ENCODE data around the gene LRRC2.

The LRRC2 gene, protein sequence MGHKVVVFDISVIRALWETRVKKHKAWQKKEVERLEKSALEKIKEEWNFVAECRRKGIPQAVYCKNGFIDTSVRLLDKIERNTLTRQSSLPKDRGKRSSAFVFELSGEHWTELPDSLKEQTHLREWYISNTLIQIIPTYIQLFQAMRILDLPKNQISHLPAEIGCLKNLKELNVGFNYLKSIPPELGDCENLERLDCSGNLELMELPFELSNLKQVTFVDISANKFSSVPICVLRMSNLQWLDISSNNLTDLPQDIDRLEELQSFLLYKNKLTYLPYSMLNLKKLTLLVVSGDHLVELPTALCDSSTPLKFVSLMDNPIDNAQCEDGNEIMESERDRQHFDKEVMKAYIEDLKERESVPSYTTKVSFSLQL

GRCh38 chr3:46566040-46566641 is at the start of gene LRRC2:
Gene LRRC2 (minus strand): TSS chr3:46566302. CDS start chr3:46551591, 14,711 bp downstream.
- H3K27me3 Mint-ChIP-seq: peaks cover 49% of the 10 kb centered on the region
- ATAC-seq: peak; percentile 76
- DNase-seq: peak; percentile 18 to 25
- peaks cover 14% of the 10 kb centered on the region for H3K4me1 Mint-ChIP-seq
- H3K9me3 Mint-ChIP-seq: peaks cover 0 to 4% of the 10 kb centered on the region in 2 donors
- H3K4me3 Mint-ChIP-seq: peak within 1 kb of the TSS; percentile 45 to 77
- peak within 1 kb of the TSS; percentile 25 to 42 for H3K27ac Mint-ChIP-seq

GRCh38 chr3:46615050-46615775 is 49.1 kb upstream of the LRRC2 start:
- H3K27me3 Mint-ChIP-seq: peaks cover 39% of the 10 kb centered on the region
- H3K4me1 Mint-ChIP-seq: no peaks in the 10 kb centered on the region

GRCh38 chr3:46614431-46614830 is 48.3 kb upstream of the LRRC2 start:
- Mint-ChIP-seq H3K4me1 (no peaks in the 10 kb centered on the region), H3K27ac (no peak overlapping the region), H3K9me3 (no peaks in the 10 kb centered on the region), H3K4me3 (no peak overlapping the region), H3K27me3 (peaks cover 32% of the 10 kb centered on the region)
- no peak for ATAC-seq
- no peak for DNase-seq

More at GRCh38 chr3:46615050-46615775, 49.1 kb upstream of the LRRC2 start:
- DNase-seq: no peak
- no peak for ATAC-seq
- peak overlapping the region in 1 of 2 donors; percentile 73 for H3K27ac Mint-ChIP-seq
- H3K4me3 Mint-ChIP-seq: no peak overlapping the region
- H3K9me3 Mint-ChIP-seq: no peaks in the 10 kb centered on the region

- Mint-ChIP-seq H3K27ac (no peak overlapping the region), H3K27me3 (peaks cover 23% of the 10 kb centered on the region), H3K4me1 (no peaks in the 10 kb centered on the region), H3K4me3 (no peak overlapping the region), H3K9me3 (no peaks in the 10 kb centered on the region)
- DNase-seq (no peak), ATAC-seq (no peak)
These were observed 47.4 kb upstream of the LRRC2 start for GRCh38 chr3:46613313-46614005.

GRCh38 chr3:46612324-46612723 is 46.2 kb upstream of the LRRC2 start, which contains the start of gene FAM240A:
Gene FAM240A (plus strand): TSS chr3:46612525. CDS start chr3:46612684, 159 bp downstream.
- no peak for ATAC-seq

GRCh38 chr3:46609944-46610722 is 44.0 kb upstream of the LRRC2 start:
- no peaks in the 10 kb centered on the region for H3K9me3 Mint-ChIP-seq
- no peak overlapping the region for H3K27ac Mint-ChIP-seq
- no peaks in the 10 kb centered on the region for H3K4me1 Mint-ChIP-seq
- H3K4me3 Mint-ChIP-seq: no peak overlapping the region
- ATAC-seq (no peak), DNase-seq (no peak)
- H3K27me3 Mint-ChIP-seq: peaks cover 8% of the 10 kb centered on the region

More at GRCh38 chr3:46612324-46612723, 46.2 kb upstream of the LRRC2 start, which contains the start of gene FAM240A:
- H3K4me1 Mint-ChIP-seq: no peaks in the 10 kb centered on the region
- H3K27me3 Mint-ChIP-seq: peaks cover 23% of the 10 kb centered on the region
- no peak within 1 kb of the TSS for H3K4me3 Mint-ChIP-seq
- no peaks in the 10 kb centered on the region for H3K9me3 Mint-ChIP-seq
- no peak for DNase-seq
- H3K27ac Mint-ChIP-seq: no peak within 1 kb of the TSS

DNA sequence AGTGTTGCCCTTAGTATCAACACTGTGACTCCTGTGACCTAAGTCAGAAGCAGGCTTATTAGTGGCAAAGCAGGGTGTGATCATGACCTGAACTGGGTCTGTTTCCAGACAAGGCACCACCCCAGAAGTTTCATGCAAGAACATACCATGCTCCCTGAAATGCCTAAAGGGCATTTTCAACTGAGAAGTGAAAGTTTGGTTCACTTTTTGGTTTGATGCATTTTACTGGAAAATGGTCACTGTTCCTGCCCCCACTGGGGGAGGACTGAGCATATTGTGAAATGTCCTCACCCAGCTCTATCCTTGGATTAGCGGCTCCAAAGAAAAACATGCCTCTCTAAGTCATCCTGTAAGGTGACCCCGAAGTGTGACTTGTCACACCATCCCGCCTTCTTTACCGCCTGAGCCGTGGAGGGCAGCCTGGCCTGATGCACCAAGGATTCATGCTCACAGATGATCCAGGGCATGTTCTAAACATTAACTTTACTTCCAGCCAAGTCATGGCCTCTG is 43.2 kb upstream of the LRRC2 start:
- no peak for DNase-seq
- ATAC-seq: no peak
- Mint-ChIP-seq H3K9me3 (no peaks in the 10 kb centered on the region), H3K27me3 (peaks cover 6% of the 10 kb centered on the region), H3K27ac (no peak overlapping the region), H3K4me1 (no peaks in the 10 kb centered on the region), H3K4me3 (no peak overlapping the region)

- H3K4me1 Mint-ChIP-seq: no peaks in the 10 kb centered on the region
- DNase-seq (no peak), ATAC-seq (no peak)
- no peaks in the 10 kb centered on the region for H3K9me3 Mint-ChIP-seq
- H3K27me3 Mint-ChIP-seq: no peaks in the 10 kb centered on the region
- H3K27ac Mint-ChIP-seq: no peak overlapping the region
- H3K4me3 Mint-ChIP-seq: no peak overlapping the region
These were observed 41.5 kb upstream of the LRRC2 start for GRCh38 chr3:46607603-46608028.

- Mint-ChIP-seq H3K4me3 (no peak overlapping the region), H3K27ac (no peak overlapping the region), H3K9me3 (no peaks in the 10 kb centered on the region), H3K4me1 (no peaks in the 10 kb centered on the region), H3K27me3 (no peaks in the 10 kb centered on the region)
- DNase-seq (no peak), ATAC-seq (no peak)
These were observed 38.0 kb upstream of the LRRC2 start for GRCh38 chr3:46604127-46604526.

GRCh38 chr3:46603446-46604046 is 37.4 kb upstream of the LRRC2 start:
- Mint-ChIP-seq H3K9me3 (no peaks in the 10 kb centered on the region), H3K27ac (no peak overlapping the region), H3K4me3 (no peak overlapping the region), H3K27me3 (no peaks in the 10 kb centered on the region), H3K4me1 (no peaks in the 10 kb centered on the region)
- DNase-seq (no peak), ATAC-seq (no peak)

DNA sequence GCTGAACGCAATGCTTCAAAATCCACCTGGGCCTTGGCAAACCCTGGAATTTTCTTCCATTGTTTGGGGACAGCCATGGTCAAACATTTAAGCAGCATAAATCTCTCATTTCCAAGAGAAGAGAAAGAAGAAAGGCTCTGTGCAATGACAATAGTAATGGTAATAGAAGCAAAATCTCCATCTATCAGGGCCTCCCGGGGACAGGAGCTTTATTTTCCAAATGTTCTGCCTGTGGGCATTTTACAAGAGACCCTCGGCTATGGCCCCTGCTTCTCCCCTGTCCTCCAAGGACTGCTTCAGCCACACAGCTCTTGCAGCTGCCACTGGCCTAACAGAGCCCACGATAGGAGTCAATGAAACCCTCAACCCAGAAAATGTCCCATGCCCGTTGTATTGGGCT is 33.5 kb upstream of the LRRC2 start:
- H3K27me3 Mint-ChIP-seq: no peaks in the 10 kb centered on the region
- H3K4me3 Mint-ChIP-seq: no peak overlapping the region
- no peak overlapping the region for H3K27ac Mint-ChIP-seq
- H3K9me3 Mint-ChIP-seq: no peaks in the 10 kb centered on the region
- no peak for ATAC-seq
- H3K4me1 Mint-ChIP-seq: no peaks in the 10 kb centered on the region
- no peak for DNase-seq

- ATAC-seq: no peak
- Mint-ChIP-seq H3K27me3 (peaks cover 14% of the 10 kb centered on the region), H3K4me3 (no peak overlapping the region), H3K9me3 (no peaks in the 10 kb centered on the region), H3K4me1 (no peaks in the 10 kb centered on the region), H3K27ac (no peak overlapping the region)
- DNase-seq: no peak
These were observed 29.8 kb upstream of the LRRC2 start for GRCh38 chr3:46595819-46596314.

GRCh38 chr3:46594723-46595122 is 28.6 kb upstream of the LRRC2 start:
- H3K27ac Mint-ChIP-seq: no peak overlapping the region
- no peak for DNase-seq
- no peak for ATAC-seq
- H3K4me3 Mint-ChIP-seq: no peak overlapping the region
- H3K9me3 Mint-ChIP-seq: no peaks in the 10 kb centered on the region
- peaks cover 6% of the 10 kb centered on the region for H3K4me1 Mint-ChIP-seq
- H3K27me3 Mint-ChIP-seq: peaks cover 14% of the 10 kb centered on the region

DNA sequence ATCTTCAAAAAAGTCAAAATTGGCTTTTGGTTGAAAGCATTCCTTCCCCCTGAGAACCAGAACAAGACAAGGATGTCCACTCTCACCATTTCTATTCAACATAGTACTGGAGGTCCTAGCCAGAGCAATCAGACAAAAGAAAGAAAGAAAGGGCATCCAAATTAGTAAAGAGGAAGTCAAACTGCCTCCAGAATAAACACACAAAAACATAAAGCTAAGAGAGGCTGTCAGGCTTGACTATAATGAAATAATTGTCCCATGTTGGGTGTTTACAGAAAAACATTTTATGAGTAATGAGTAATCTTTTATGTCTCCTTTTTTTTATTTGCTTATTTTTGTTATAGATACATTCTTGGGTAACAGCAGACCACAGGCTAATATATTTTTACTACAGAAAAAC is 27.9 kb upstream of the LRRC2 start:
- no peak for DNase-seq
- no peak overlapping the region for H3K27ac Mint-ChIP-seq
- peaks cover 14% of the 10 kb centered on the region for H3K27me3 Mint-ChIP-seq
- H3K9me3 Mint-ChIP-seq: no peaks in the 10 kb centered on the region
- peaks cover 8% of the 10 kb centered on the region for H3K4me1 Mint-ChIP-seq
- H3K4me3 Mint-ChIP-seq: no peak overlapping the region
- no peak for ATAC-seq

Measured in stimulated activated naive CD8-positive, alpha-beta T cell treated with anti-CD3 and anti-CD28 coated beads, Interleukin-15, amount 100 ng/mL, for 72 hours (primary cell).